NCI-H146 treated with DMSO at 0.1 percent for 48 hours (cell line): ENCODE results near the gene SIGLEC1.

ENCODE experiments used
- DNase-seq: peaks from one replicate; lab custom pipeline; 2025; ENCODE audit not compliant: unreplicated experiment; lab: John Stamatoyannopoulos, UW

SIGLEC1 gene

GRCh38 chr20:3680701-3681351 is 31.6 kb downstream of the SIGLEC1 start:
- DNase-seq, result no peak

DNA sequence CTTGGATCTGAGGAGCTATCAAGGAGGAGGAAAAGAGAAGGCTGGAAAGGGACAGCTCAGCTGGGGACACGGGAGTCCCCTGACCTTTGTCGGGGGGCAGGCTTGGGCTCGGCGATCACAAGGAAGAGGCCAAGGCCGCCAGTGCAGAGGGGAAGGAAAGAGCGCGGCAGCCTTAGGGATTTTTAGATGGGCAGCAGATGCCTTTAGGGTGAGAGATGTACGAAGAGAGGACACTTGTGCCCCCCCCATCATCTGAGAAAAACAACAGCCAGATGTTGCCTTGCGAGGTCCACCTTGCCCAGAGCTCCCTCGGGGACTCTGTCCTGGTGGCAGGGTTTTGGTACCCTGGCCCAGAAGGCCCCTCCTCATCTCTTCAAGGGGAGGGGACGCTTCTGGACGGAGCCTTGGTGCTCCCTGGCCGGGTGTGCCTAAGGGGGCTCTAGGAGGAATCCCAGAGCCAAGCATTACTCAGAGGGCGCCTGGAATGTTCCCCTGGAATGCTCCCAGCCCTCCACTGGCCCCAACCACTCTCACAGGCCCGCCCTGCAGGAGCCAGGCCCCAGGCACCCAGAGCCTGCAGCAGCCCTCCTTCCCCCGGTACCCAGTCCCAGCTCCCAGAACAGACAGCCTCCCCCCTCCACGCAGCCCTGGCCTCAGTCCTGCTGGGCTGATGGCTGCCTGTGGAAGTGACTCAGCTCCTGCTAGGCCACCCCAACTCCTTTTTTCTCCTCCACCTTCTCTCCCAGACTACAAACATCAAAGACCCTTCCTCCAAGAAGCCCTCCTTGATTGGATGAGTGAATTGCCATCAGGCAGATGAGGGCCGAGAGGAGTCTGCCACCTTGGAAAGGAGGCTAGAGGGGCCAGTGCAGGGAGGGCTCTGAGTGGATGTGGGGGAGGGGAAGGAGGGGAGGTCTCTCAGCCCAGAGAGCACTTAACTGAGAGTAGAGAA is 32.4 kb downstream of the SIGLEC1 start:
- DNase-seq, result no peak

- DNase-seq, result no peak
These were observed 33.3 kb downstream of the SIGLEC1 start for GRCh38 chr20:3678856-3679720.

DNA sequence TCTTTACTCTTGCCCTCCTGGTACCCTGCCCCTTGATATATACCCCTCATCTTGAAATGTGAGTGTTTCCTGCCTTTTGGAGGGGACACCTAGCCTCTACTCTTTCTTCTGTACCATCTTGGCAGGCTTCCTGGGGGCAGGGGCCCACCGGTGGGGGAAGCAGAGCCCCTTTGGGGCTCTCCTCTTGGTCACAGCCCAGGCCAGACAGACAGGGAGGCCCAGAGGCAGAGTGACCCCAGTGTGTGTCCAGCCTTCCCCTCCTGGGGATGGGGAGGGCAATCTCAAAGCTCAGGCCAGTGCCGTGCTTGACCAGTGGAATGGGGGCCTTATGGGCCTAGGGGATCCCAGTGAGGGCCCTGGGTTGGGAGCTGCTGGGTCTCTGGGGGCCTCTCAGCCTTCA is 34.2 kb downstream of the SIGLEC1 start:
- DNase-seq, result no peak

GRCh38 chr20:3677733-3678132 is 34.7 kb downstream of the SIGLEC1 start:
- DNase-seq, result no peak

DNA sequence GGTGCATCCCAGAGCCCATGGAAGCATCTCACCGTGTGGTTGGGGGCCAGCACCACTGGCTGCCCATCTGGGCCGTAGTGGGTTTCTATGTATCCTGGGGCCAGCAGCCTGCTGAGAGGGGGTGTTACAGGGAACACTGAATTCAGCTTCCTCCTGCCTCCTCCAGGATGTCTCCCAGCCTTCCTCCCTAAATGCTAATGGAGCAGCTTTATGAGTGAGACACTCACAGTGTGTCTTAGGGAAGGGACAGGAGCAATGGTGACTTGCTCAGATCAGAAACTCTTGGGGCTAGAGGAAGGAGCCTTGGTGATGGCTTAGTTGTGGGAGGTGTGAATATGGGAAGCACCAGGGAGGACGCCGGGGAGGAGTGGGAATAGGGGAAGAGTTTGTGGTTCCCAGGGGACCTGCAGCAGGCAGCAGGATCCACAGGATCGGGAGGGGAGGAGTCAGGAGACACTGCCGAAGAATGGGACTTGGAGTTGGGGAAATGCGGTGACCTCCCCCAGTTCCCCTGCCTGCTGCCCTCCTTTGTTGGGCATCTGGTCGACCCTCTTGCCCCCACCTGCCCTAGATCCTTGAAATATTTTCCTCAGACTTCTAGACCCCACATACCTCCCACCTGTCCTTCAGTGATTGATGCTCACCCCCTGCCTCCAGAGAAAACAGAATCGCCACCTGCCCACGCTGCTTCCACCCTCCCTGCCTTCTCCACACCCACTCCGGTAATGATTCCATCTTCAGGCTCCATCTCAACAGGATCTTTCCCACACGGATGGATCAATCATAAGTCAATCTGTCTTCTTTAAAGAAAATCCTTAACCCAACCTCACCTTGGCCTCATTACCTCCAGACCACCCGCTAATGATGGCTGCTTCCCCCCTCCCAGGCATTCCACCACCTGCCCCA is 37.2 kb downstream of the SIGLEC1 start:
- no peak for DNase-seq

DNA sequence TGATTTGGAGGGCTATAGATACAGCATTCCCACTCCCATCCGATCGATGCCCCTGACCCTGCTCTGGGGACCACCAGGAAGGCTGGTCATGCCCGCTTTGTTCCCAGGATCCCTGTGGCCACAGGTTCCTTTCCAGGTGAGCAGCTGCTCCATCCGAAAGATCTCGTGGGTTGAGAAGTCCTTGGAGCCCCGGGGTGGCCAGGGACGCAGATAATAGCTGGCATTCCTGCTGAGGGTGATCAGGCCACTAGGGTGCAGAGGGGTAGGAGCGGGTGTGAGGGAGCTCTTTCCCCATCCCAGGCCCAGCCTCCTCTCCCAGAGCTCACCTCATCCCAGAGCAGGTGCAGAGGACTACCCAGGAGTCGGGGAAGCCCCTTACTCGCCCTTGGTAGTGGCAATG is 38.0 kb downstream of the SIGLEC1 start:
- DNase-seq, result no peak

GRCh38 chr20:3673221-3674070 is 39.0 kb downstream of the SIGLEC1 start:
- no peak for DNase-seq

- no peak for DNase-seq
These were observed 39.7 kb downstream of the SIGLEC1 start for GRCh38 chr20:3672547-3673171.

GRCh38 chr20:3671986-3672546 is 40.3 kb downstream of the SIGLEC1 start:
- no peak for DNase-seq

DNA sequence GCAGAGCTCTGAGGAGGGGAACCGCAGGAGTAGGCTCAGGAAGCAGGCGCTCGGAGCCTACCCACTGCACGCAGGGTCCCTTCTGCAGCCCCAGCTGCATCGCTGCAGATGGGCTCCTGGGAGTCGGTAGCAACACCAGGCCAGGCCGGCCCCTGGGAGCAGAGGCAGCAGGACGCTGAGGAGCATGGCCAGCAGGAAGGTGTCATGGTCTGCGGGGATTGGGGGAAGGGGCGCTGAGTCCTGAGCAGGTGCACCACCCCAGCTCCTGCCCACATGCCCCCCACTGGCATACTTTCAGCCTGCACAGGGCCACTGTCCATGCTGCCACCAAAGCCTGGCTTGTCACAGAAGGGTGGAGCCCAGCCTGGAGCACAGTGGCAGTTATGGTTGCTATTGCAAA is 41.5 kb downstream of the SIGLEC1 start:
- no peak for DNase-seq

DNA sequence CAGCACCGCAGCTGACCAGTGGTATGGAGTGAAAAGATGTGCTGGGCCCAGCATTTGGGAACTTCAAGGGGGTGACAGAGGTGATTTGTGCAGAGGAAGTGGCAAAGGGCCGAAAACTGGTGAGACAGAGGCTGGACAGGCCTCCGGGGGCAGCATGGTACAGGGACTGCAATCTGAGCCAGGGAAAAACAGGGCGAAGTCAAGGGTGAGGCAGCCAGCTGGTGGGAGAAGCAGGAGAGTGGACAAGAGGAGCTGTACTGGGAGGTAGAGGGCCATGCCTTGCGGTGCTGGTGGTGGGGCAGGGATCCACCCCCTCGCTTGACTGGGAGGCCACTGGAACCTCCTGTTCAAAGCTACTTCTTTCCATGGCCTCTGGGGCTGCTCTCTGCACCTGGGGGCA is 41.9 kb downstream of the SIGLEC1 start:
- DNase-seq, result no peak

DNA sequence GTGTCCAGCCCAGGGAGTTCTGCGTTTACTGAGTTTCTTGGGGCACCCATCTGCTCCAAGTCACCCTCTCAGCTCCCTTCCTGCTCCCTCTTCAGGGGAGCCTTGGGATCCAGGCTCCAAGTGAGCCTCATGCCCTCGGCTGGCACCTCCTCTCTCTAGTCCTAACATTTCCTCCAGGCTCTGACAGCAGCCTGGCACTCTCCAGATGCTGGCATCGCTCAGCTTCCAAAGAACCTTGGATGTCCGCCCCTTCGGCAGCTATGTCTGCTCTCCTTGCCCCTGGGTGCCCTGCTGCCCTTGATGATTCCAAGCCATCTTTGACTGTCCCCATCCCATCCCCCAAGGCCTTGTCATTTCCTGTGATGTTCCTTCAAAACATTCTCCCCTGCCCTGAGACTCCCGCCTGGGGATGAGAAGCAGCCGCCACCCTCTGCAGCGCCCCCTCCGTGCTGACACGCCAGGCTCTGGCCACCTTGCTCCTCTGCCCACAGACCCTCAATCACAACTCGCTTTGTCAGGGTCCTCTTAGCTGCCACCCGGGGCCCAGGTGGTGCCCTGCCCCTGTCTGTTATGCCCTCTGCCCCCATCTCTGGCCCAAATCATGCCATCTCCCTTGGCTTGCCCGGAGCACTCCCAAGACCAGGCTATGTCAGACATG is 42.6 kb downstream of the SIGLEC1 start:
- no peak for DNase-seq

- no peak for DNase-seq
These were observed 44.9 kb downstream of the SIGLEC1 start for GRCh38 chr20:3667434-3668037.

- no peak for DNase-seq
These were observed 48.5 kb downstream of the SIGLEC1 start for GRCh38 chr20:3663858-3664257.

DNA sequence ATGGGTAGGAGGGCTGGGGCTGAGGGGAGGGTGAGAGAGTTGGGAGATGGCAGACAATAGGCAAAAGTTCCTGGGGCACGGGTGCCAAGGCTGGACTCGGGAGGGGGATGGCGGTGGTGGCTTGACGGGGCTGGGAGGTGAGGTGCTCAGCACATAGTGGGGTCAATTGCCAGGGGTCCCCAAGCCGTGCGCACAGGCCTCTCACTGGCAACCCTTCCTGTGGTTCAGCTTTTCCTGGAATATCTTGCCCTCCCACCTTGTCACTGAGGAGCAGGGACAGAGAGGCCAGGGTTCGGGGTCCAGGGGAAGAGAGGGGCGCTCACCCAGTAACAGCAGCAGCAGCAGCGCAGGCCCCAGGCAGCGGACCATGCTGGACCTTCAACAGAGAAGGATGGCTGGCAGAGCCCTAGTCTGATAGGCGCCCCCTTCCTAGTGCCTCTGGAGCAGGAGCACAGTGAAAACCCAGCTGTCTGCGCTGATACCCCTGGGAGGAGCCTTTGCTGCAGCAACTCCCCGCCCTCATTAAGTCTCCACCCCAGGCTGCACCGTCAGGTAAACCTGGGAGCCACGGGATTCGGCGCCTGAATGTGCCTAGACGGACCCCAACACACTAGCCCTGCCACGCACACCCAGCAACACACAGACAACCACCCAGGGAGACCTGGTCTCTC is 49.2 kb downstream of the SIGLEC1 start, which contains the start of gene GFRA4:
Gene GFRA4, minus strand, starts transcription at position 369 of the 671 bp plus-strand sequence. Its CDS starts 0 bp downstream, at position 369.
- no peak for DNase-seq
